HUDEP-2 (cell line): ENCODE data around the gene PLAGL2.
"Not testable (repeated sequence)": the region's sequence is repeated elsewhere in the genome, so short reads cannot be mapped to it uniquely, and the experiment has no call there.

Experiments used
- DNase-seq, 76 experiments: peaks; one replicate each; lab custom pipeline; 2025; ENCODE audit not compliant: unreplicated experiment in 76 of 76; lab: John Stamatoyannopoulos, UW

PLAGL2 gene

DNA sequence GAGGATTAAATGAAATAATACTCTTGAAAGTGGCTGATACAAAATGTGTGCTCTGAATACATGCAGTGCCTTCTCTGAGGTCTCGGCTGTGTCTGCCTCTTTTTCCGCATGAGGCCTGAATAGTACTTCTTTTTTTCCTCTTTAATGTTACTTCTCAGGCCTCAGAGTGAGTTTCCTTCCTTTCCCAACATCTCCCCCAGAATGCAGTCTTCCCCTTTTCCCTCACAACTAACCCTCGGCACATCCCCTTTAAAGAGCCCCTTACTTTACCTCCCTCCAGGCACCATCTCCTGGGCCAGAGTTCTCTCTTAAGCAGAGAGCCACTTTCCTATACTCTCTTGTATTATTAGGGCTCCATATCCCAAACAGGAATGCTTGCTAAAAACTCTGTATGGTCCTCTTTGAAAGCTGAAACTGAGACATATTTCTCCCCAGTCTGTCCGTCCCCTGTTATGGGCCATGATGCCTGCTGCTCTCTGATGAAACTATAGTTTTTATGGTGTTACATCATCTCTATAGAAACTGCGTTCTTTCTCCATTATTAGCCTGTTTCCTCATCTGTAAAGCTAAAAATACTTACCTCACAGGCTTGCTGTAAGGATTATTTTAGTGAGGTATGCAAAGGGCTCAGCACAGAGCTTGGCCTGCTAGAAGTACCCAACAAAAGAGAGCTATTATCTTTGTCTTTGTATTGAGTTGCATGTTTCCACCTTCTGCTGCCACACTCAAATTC lies 2.3 kb downstream of the PLAGL2 start:
- DNase-seq: no peak

DNA sequence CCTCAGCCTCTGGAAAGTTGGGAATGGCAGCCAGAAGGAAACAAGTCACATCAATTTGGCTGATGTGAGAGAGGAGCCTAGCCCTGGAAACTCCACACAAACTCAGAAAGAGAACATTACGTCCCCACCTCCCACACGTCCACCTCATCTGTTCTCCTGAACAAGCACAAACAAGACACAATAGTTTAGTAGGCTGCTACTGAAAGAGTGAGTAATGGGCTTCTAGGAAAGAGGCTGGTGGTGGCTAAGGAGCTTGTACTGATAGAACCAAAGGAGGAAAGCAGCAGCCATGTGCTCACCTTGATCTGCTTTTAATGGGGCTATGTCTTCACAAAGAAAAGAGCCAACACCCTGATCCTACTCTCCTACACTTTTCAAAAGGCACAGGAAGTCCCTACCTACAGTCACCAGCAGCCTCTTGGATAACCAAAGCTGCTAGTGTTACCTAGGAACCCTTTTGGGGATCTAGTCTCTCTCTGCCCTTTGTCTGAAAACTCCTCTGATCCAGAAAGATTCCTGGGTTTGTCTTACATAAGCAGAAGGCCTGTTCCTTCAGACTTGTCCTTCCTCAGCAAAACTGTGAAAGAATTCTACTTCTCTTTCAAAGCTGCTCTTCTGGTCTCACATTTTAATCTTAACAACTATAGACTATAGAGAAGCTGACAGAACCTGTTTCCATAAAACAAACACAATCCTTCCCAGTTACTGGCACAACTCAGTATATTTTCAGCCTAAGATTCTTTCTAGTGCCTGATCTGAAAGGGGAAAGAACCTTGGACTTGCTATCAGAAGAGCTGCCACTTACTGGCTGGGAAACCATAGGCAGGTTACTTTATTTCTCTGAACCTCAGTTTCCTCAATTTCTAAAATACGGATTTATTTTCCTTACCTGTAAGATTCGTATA lies 3.1 kb downstream of the PLAGL2 start:
- DNase-seq: no peak

DNA sequence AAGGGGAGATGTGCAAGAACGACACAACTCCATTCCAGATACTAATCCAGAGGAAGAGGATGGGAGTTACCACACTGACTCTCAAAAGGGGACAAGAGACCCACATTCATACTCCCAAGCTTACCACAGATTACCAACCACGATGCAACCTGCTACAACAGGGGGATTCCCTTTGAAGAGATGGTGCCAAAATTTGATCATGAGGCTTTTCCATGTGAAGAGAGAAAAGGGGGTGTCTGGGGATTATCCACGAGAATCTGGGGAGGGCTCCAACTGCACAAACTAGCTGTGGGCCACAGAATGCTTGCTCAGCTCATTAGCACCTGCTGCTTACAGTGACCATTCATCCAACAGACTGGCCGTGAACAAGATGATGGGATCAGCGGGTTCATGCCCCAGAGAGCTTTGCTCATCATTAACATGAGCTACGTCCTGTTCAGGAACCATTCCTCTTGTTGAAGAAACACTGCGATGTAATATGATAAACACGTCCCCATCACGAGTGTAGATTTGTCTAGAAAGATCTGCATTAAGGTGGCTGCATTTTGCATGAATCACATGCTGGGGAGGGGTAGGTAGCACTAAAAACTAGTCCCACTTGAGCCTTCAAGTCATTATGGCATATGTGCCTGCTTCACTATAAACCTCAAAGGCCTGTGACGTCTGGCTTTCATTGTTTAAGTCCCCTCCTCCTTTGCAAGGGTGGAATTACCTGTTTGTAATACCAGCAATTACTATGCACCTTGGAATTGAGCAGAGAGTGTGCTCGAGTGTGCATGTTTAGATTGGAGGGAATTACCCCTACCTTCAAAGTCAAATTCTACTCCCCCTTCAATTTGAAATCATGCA lies 4.0 kb downstream of the PLAGL2 start:
- DNase-seq: no peak

DNA sequence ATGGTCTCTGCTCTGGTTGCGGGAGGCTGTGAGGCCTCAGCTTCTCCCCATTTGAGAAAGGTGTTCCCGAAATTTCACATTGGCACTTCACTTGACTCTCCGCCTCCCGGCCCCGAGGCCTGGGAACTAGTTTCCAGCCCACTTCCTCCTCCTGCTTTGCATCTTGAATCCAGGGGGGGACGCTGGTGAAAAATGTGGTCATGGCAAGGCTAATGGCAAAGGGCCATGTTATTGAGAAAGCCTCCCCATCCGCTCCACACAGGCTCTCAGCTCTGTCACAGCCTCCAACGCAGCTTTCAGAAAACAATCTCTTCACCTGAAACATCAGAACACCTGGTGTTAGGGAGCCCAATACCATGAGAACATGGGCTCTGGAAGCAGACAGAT lies 5.6 kb downstream of the PLAGL2 start:
- no peak for DNase-seq

DNA sequence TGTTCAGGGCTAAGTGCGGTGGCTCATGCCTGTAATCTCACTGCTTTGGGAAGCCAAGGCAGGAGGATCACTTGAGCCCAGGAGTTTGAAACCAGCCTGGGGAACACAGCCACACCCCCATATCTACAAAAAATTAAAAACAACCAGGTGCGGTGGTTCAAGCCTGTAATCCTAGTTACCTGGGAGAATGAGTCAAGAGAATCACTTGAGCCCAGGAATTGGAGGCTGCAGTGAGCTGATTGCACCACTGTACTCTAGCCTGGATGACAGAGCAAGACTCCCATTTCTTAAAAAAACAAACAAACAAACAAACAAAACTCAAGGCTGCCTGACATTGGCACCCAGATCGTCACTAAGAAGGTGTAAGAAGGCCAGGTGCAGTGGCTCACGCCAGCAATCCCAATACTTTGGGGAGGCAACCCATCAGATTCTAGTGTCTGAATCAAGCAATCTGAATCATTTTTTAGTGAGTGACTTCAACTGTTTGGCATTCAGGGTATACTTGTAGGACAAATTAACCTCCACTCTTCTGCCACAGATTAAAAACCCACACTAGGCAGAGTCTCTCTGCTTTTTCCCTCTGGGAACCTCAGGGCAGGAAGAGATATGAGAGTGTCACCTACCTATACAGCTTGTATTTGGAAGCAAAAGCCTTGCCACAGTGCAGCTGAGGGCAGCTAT lies 6.1 kb downstream of the PLAGL2 start:
- no peak for DNase-seq

DNA sequence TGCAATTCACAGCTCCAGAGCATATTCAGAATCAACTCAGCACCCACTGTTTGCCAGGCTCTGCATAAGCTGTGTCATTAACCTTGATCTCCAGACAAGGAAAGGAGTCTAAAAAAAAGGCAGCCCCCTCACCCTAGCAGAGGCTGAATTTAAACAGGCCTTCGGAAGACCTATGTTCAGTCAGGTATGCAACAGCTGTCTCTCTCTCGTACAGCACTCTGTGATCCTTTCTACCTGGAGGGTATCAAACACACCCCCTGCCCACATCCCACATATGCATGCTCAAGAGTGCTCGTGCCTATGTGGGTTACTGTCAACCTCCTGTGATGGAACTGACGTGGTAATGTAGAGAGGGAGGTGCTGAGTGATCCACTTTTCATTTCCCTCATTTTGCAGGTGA lies 8.5 kb downstream of the PLAGL2 start:
- no peak for DNase-seq

DNA sequence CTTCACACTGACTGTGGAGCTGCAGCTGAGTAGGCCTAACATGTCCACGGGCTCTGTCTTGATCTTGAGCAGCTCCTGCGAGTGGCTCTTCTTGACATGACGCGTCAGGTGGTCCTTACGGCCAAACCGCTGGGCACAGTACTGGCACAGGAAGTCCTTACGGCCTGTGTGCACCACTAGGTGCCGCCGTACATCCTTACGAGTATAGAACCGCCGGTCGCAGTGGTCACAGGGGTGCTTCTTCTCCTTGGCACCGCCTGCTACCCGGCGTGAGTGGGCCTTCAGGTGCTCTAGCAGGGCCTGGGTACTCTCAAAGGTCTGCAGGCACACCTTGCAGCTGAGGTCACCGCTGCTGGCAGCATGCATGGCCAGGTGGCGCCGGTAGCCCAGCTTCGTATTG lies 10.4 kb downstream of the PLAGL2 start:
- not testable (repeated sequence) for DNase-seq

DNA sequence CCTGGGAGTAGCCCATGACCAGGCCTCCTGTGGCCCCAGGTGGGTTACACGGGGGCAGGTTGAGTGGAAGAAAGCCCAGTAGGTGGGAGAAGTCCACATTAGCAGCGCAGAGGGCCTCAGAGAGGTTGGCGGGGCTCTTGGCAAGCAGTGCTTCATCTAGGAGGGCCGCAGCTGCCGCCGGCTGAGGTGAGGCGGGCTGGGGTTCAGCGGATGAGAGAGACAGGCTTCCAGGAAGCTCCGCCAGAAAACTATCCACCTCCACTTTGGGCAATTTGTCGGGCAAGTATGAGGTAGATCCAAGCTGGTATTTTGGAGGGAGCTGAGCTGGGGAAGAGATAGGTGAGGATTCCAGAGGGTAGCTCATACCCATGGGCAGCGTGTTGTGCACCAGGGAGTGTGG lies 10.9 kb downstream of the PLAGL2 start:
- DNase-seq: not testable (repeated sequence)

DNA sequence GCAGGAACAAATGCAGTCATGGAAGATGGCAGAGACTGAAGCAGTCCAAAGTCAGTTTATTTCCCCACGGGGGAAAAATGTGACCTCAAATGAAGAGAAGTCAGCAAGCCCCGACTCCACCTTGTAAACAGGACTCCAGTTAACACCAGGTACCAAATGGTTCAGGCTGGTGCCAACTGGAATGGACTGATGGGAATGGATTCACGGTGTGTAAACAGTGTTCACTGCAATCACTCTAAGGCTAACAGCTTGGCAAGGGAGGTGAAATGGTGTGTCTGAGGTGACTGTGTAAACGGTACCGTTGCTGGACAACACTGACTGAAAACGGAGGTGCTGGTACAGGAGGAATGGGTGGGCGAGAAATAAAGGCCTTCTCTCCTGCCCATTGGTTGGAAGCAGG lies 12.0 kb downstream of the PLAGL2 start:
- no peak for DNase-seq

DNA sequence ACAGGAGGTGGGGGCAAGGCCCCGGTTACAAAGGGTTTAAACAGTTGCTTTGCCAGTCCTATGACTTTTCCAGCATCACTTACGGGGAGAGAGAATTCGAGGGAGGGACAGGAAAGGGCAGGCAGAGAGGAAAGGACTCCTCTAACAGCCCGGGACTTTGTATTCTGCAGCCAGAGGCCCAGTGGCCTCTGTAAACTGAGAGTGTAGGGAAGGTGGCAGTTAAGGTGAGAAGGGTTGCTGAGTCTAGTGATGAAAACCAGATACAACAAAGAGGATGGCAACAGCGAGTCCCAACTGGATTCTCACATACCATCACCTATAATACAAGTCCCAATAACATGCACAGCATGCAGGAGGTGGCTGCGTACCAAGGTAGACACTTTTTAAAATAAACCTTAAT lies 13.5 kb downstream of the PLAGL2 start:
- no peak for DNase-seq

DNA sequence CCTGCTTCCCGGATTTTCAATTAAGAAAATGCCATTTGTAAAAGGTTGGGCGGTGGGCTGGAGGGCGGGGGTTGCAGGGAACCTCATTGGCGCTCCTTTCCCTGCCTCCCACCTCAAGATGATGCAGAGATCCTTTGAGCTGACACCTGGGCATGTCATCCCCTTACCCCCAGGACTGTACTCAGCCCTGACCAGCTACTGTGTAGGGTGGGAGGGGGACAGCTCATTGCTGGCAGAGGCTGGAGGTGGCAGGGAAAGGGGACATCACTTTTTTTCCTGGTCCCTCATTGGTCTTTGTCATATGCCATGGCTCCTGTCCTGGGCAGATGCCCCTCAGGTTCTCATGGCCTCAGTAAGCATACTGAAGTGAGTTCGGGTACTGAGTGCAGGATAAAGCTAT lies 14.2 kb downstream of the PLAGL2 start:
- not testable (repeated sequence) for DNase-seq

DNA sequence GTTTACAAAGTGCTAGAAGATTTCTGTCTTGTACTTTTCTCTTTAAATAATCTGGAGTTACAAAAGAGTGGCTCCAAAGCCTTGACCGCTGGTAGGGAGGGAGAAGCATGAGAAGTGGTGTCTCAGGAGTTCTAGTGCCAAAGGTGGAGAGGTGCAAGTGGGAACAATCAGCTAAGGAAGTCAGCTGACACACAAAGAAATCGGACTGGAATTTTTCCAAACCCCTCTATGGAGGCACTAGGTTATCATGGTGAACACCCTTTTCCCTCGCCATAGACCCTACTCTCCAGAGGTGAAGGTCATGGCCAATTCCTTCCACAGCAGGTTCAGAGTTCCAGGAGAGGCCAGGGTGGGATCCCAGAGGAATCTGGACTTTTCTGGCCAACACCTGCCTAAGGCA lies 14.8 kb downstream of the PLAGL2 start:
- DNase-seq: no peak

DNA sequence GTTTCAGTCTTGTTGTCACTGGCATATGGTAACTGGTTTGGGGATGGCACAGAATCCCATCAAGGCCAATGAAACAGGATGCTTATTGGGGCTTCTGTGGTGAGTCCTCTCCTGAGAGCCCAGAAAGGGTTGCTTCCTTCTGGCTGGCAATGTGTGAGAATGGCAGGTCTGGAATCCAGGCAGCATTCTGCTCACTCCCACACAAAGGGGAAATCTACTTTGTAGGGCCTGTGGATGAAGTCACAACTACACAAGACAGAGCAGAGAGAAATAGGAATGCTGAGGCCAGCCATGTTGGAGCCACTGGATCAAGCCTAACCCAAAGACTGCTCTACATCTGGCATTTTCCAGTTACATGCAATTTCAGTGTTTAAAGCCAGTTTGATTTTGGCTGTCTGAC lies 15.7 kb downstream of the PLAGL2 start:
- no peak for DNase-seq

DNA sequence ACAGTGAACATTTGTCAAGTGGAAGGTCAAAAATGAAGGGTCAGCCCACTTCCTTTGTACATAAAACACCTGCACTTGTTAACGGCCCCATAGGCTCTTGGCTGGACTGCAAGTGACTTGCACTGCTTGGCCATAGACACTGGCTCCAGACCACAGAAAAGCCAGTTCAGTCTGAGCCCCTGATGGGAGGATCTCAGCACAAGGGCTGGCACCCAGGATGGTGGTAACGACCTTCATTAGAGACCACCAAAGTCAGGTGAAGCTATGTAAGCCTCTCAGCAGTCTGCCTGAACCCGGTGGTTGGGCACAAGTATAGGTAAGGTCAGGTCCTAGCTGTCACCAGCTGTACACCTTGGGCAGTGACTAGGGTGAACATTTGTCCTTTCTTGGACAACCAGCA lies 16.1 kb downstream of the PLAGL2 start:
- DNase-seq: no peak

DNA sequence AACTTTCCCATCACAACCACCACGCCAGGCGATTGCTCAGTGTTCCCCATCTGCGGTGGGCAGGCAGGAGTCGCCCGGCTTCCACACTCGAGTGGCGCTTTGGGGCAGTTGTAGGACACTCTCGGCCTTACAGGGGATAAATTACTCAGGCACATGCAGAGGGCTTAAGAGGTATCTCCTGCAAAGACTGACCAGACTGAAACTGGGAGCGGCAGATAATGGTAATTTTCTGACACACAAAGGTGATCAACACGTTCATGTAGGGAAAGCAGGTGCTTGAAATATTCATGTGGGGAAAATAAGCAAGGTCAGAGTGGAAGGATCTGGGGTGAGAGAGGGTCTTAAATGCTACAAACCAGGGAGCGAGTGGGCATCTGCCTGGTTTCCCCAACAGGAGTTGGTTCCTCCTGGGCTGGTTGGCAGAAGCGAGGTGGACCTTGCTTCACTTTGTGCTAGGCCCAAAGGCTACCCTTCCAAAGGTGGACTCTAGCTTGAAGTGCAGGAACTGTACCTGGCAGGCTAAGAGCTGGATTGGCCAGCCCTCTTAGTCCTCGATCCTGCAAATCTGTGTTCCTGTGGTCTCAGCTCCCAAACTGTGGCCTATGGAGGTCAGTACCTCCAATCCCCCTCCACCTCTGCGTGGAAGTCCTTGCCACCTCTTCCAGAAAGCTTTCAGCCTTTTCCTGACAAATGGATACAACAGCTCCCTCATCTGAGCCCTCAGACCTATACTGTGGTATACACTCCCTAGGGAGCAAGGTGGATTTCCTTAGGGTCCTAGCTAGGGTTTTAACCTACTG lies 16.7 kb downstream of the PLAGL2 start:
- DNase-seq: no peak

DNA sequence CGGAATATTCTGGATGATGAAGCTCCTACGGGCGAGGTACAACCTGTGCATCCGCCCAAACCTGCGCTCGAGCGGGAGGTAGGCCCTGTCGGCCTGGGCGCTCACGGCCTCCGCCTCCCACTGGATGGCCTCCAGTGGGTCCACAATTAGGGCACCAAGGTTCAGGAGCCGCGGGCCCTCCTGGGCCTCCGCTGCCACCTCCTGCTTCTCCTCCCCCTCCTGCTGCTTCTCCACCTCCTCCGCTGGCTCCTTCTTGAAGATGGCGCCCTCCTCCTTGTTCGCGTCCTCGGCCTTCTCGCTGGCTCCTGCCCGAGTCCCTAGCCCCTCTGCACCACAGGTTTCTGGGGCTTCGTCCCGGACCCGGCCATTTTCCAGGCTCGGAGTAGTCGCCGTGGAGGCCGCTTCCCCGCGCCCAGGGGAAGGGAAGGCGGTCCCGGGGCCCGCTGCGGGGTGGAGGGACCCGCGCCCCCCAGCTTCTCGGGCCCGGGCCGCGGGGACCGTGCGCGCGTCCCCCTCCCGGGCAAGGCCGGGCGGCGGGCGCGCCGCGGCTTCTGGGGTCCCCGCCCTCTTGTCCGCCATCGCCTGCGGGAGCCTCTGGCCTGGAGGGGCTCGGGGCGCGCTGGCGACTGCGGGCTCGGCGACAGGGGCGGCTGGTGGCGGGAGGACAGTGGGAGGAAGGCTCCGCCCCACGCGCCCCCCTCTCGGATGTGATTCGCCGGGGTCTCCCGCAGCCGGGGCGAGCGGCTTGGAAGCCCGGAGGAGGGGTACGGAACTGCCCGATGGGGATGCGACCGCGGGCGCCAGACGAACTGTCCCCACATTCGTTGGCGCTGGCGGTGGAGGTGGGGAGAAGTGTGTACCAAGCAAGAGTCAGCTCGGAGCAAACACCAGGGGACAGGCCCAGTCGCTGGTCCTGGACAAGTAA lies 17.6 kb downstream of the PLAGL2 start:
- no peak for DNase-seq

DNA sequence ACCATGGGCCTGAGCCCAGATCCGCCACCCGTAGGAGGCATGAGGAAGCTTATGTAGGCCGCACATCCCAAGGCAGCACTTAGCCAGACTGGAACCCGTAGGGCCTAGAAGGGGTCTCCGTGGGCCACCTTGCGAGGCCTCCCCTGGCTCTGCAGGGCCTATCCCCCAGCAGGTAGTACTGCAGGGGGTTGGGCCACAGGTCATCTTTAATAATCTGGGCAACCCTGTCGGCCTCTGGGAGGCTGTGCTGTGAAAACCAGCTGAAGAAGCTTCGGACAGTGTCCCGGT lies 18.5 kb downstream of the PLAGL2 start:
- no peak for DNase-seq

DNA sequence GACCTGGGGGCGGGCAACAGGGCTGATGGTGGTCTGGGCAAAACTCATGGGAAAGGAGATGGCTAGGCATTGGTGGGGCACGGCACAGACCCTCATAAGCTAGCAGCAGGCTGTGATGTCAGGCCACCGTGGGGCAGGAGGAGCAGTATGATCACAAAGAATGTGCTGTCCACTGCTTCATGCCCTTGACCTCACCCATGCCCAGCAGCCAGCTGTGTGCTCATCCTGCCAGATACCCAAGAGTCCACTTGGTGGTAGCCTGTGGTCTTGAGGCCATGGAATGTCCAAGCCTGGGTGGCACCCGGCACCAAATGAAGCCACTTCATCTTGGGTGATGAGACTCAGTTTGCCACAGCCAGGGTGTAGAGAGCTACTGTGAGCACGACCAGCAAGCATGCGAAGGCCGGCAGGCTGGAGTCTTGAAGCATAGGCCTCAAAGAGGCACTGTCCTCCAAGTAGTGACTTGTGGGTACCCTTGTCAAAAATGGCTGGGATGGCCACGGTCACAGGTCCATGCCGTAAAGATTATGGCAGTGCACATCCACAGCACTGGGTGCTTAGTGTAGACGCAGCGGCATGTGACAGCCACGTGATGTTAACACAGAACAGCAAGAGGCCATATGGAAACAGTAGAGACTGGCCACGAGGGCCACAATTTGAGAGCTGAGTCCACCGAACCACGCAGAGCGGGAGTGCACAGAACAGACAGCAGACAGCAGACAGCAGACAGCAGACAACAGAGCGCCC lies 19.0 kb downstream of the PLAGL2 start:
- no peak for DNase-seq
